ENCODE data around the gene FOXF1.

DNA sequence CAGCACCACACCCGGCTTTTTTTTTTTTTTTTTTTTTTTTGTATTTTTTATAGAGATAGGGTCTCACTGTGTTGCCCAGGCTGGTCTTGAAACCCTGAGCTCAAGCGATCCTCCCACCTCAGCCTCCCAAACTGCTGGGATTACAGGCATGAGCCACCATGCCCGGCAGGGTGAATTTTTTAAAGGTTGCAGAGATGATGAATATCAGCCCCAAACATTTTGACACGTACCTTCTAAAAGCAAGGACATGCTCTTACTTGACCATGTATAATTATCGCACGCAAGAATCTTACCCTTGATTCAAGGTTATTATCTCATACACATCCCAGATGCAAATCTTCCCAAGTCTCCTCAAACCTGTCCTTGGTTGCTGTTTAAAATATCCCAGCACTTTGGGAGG lies 52.0 kb downstream of the FOXF1 start:
- no peak for TF ChIP-seq POLR2A (IDR thresholded peaks at IDR 0.05)
- TF ChIP-seq, protein P1, sequence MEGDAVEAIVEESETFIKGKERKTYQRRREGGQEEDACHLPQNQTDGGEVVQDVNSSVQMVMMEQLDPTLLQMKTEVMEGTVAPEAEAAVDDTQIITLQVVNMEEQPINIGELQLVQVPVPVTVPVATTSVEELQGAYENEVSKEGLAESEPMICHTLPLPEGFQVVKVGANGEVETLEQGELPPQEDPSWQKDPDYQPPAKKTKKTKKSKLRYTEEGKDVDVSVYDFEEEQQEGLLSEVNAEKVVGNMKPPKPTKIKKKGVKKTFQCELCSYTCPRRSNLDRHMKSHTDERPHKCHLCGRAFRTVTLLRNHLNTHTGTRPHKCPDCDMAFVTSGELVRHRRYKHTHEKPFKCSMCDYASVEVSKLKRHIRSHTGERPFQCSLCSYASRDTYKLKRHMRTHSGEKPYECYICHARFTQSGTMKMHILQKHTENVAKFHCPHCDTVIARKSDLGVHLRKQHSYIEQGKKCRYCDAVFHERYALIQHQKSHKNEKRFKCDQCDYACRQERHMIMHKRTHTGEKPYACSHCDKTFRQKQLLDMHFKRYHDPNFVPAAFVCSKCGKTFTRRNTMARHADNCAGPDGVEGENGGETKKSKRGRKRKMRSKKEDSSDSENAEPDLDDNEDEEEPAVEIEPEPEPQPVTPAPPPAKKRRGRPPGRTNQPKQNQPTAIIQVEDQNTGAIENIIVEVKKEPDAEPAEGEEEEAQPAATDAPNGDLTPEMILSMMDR (IDR thresholded peaks at IDR 0.05), result no peak
- TF ChIP-seq EP300 (IDR thresholded peaks at IDR 0.05), result no peak

Data from upper lobe of left lung (tissue), 4 donors.